Occipital lobe (tissue), 2 donors: ENCODE measurements around the gene SAE1. TPM values are rescaled to one million over a fixed set of nuclear protein-coding genes. Genes with fewer than 3 reads are reported as not detected.
A peak's percentile ranks its signal among the peaks of the same experiment; 100 is the strongest.
"Not testable (repeated sequence)": the region's sequence is repeated elsewhere in the genome, so short reads cannot be mapped to it uniquely, and the experiment has no call there.

Experiments used
- DNase-seq: peaks from one replicate; lab custom pipeline; 2025; lab: John Stamatoyannopoulos, UW
- total RNA-seq: library from RNA; depleted of rRNA; stranded (reverse); fragments of >200 nt; gene quantifications from one replicate; pipeline ENCODE4 v1.2.3, GENCODE V29; 2014

Gene SAE1
- total RNA-seq, 1 donor from 2014 or later, result 76.3 TPM

DNA sequence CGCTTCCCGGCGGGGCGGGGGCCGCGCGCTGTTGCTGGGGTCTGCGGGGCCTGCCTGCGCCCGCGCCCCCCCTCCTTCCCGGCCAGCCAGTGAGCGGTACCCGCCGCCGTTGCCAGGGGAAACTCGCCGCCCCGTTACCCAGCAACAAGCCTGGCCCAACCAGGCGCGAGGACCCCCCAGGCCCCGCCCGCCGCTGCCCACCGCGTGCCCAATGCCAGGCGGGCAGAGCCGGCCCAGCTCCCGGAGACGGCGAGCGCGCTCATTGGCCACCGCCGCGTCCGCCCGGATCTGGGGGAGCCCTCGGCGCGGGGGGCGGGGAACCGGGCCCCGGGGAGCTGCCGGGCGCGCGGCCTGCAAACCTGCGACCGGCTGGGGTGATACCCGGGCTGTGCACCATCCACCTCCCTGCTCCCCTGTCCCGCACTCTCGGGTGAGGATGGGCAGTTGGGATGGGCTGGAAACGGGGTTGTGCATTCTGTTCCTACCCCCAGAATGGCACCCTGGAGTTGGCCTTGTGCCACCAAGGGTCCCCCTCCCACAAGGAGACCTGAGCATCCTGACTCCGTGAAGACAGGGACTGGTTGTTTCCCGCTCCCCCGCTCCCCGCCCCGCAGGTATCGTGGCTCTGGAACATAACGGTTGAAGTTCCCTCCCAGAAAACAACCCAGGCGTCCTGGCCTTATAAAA lies 109.1 kb downstream of the SAE1 start:
- DNase-seq, result peak; percentile 90

DNA sequence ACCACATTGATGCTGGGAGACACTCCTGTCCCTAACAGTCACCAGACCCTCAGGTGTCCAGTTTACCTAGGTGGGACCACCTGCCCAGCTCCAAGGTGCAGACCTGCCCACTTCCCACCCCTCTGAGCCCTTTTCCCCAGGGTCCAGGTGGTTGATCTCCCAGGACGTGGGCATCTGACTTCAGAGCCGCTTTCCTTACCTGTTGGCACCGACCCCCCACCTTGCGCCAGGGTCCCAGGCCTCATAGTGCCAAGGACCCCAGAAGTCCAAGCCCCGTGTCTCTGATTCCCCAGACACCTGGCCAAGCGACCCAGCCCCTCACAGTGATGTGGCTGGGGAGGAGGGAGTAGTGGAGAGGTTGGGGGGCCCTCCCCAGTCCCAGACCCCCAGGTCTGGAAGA lies 109.9 kb downstream of the SAE1 start:
- no peak for DNase-seq

DNA sequence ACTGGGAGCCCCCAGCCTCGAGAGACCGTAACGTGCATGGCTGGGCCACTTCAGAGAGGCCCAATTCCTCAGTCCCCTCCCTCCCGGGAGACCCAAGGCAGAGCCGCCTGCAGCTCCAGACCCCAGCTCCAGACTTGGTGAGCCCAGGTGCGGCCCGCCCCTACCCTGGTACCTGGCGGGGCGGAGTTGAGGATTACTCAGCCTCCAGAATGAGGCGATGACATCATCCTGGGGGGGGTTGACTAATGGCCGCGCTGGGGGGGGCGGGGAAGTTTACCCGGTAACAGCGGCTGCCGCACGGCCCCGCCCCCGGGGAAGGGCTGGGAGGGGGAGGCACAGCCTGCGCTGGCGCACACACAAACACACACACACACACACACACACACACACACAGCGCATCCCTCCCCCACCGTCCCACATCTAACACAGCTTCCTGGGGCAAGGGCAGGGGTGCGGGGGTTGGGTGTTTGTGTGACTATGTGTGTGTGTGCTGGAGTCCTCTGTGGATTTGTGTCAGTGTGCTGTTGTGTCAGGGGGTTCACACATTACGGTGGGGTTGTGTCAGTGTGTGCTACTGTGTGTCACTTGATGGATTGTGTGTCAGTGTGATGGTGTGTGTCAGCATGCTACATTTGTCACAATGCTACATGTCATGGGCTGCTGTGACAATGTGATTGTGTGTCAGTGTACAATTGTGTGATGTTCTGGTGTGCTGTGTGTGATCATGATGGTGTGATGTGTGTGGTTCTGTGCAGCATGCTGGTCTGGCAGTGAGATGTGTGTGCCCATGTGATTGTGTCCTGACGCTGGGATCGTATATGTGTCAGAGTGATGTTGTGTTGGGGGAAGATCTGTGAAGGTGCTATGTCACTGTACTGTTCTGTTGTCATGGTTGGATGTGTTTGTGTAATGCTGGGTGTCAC lies 110.6 kb downstream of the SAE1 start:
- peak; percentile 55 for DNase-seq

DNA sequence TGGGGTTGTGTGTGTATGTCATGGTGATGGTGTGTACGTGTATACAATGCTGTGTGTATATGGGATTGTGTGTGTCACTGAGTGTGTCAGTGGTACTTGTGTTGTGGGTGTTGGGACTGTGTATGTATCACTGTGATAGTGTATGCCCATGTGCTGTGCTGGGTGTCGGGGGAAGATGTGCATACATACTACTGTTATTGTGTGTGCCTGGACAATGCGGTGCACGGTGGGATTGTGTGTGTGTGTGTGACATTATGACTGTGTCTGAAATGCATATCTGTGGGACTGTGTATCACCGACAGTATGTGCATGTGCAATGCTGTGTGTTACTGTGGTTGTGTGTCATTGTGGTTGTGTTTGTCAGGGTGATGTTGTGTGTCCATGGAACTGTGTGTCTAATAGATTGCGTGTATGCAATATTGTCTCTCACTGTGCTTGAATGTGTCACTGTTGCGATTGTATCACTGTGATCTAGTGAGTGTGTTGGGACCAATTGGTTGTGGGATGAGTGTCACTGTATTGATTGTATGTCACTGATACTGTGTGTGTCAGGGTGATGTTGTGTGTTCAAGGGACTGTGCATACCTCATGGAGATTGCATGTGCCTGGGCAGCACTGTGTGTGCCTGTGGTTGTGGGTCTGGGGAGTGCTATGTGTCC lies 111.4 kb downstream of the SAE1 start:
- no peak for DNase-seq

DNA sequence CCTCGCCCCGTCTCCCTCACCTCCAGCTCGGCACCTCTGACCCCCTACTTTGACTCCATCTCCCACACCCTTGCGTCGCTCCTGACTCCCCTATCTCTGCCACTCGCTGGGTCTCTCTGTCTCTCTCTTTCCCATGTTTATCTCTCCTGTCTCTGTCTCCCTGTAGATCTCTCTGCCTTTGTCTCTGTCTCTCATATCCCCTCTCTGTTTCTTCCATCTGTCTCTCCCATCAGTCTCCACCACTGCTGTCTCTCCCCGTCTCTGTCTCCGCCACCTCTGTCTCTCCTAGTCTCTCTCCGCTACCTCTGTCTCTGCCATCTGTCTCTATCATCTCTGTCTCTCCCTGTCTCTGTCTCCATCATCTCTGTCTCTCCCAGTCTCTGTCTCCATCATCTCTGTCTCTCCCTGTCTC lies 112.7 kb downstream of the SAE1 start:
- DNase-seq, result no peak

DNA sequence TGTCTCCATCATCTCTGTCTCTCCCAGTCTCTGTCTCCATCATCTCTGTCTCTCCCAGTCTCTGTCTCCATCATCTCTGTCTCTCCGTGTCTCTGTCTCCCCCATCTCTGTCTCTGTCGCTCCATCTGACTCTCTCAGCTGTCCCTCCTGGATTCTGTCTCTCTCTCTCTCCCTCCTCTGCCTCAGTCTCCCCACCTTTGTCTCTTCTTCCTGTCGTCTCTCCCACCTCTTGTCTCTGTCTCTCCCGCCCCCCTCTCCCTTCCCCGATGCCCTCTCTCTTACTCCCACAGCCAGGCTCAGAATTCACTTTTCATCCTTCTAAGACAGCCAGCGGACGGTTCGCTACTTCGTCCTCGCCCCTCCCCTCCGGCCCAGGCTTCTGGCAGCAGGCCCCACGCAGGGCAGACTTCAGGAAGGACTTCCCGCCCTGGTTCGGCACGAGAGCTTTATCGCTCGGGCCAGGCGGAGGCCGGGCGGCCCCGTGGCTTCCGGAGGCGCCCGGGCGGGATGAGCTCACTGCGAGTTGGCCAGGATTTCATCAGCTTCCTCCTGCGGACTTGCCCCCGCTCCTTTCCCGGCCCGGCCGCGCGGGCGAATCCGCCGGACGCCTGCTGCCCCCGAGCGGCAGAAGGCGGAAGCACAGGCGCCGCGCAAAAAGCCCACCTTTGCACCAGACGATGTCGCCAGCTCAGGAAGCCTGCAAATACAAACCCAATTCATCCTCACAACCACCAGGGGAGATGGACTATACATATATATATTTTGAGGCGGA lies 113.3 kb downstream of the SAE1 start:
- DNase-seq, result peak; percentile 81

DNA sequence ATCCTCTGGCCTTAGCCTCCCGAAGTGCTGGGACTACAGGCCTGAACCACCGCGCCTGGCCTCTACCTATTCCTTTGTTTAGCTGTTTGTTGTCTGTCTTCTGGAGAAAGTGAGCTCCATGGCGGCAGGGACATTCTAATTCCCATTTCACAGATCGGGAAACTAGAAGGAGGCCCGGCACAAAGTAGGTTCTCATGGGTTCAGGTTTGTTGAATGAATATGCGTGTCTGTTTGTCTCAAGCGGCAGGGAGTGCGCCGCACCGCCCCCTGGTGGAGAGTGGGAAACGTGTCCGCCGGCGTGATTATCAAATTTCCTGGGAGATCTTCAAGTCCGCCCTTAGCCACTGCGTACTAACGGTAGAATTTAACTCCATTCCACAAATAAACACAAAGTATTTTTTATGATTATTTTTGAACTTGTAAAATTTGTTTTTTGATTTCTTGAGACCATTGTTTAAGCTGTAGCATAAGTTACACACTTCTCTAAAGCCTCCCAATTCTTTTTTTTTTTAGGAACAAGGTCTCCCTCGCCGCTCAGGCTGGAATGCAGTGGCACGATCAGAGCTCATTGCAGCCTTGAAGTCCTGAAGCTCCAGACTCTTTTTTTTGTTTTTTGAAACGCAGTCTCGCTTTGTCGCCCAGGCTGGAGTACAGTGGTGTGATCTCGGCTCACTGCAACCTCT lies 116.8 kb downstream of the SAE1 start:
- DNase-seq, result peak; percentile 44

- DNase-seq, result not testable (repeated sequence)
Measured at GRCh38 chr19:47253016-47253415, 122.4 kb downstream of the SAE1 start.

- no peak for DNase-seq
Measured at GRCh38 chr19:47253467-47253881, 122.8 kb downstream of the SAE1 start.

DNA sequence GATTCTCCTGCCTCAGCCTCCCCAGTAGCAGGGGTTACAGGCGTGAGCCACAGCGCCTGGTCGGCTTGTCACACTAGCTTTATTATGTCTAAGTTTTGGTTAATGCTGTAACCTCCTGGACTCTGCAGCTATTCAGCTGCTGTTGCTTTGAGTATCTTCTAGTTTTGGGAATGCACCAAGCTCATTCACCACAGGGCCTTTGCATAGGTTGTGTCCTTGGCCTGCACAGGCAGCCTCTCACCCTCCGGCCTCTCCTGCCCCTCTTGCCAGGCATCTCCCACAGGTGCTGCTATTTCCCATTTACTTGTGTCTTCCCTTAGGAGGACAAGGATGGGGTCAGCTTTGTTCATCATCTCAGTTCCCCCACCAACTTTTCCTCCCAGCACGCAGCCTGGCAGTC lies 123.3 kb downstream of the SAE1 start:
- DNase-seq, result no peak

- peak; percentile 95 for DNase-seq
Measured at GRCh38 chr19:47255879-47256692, 125.5 kb downstream of the SAE1 start, which contains the start of gene CCDC9. Gene CCDC9 (plus strand): TSS chr19:47256525. CDS start chr19:47258401, 1,876 bp downstream.

- peak; percentile 100 for DNase-seq
Measured at GRCh38 chr19:47256693-47257410, 126.2 kb downstream of the SAE1 start.

DNA sequence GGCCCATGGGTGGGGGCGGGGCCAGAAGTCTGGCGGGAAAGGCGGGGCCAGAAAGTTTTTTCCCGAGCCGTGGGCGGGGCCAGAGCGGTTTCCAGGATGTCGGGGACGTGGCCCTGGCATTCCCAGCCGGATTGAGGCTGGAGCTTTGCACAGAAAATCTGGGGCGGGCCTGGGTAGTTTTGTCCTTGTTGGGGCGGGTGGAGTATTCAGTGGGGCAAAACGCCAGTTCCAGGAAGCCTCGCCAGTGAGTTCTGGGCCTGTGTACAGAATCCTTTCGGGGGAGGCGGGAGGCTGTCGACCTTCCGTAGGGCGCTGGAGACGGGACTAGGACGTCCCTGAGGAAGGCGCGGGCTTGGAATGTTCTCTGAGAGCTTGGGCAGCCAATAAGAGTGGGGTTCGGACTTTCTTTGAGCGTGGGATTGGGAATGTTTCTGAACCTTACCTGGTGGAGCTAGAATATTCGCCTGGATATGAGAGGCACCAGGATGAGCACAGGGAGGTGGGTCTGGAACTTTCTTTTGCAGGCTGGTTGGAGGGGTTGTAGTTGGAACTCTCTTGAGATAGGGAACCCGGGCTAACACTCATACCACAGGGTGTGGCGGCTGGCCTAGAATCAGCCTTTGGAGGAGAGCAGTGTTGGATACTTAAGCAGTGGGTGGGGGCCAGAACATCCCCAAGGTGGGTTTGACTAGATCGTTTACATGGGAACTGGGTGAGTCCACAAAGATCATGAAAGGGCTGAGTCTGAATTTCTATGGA lies 127.0 kb downstream of the SAE1 start:
- no peak for DNase-seq

DNA sequence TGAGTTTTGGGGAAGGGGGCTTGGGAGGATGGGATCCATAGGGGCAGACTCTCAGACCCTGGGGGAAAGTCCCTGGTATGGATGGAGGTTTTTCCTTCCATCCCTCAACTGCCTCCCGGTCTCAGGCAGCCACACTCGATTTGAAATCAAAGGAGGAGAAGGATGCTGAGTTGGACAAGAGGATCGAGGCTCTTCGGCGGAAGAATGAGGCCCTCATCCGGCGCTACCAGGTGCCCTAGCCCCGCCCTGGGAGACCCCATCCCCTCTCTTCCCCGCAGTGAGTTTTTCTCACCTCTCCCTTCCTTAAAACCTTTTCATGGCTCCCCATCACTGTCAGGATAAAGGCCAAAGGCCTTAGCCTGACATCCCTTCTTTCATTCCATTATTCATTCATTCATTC lies 127.8 kb downstream of the SAE1 start:
- no peak for DNase-seq

- no peak for DNase-seq
Measured at GRCh38 chr19:47258895-47259555, 128.4 kb downstream of the SAE1 start.
